Liver (tissue), 3 donors: ENCODE measurements around the gene ZNF735.
"Not testable (repeated sequence)": the region's sequence is repeated elsewhere in the genome, so short reads cannot be mapped to it uniquely, and the experiment has no call there.

Experiments used
- ATF3 ChIP-seq: IDR thresholded peaks from 2 replicates; pipeline ENCODE4 v1.6.1; 2016; ENCODE audit warnings: antibody characterized with exemption
- CTCF ChIP-seq: fragments of 150-350 bp; IDR thresholded peaks from 2 replicates; pipeline ENCODE4 v1.5.1; 2017; ENCODE audit warnings: improper control_type of control experiment, low read depth, low read length; ENCODE audit not compliant: missing input control
- GABPA ChIP-seq, 2 donors: IDR thresholded peaks in 1 of 2; conservative IDR thresholded peaks in 1 of 2; 2 replicates each; pipeline ENCODE4 v1.6.1; 2016; ENCODE audit warnings: antibody characterized with exemption in 2 of 2, mild to moderate bottlenecking in 1 of 2, moderate library complexity in 1 of 2
- MAX ChIP-seq: IDR thresholded peaks from 2 replicates; pipeline ENCODE4 v1.6.1; 2016; ENCODE audit warnings: antibody characterized with exemption
- REST ChIP-seq: IDR thresholded peaks from 2 replicates; pipeline ENCODE4 v1.6.1; 2016; ENCODE audit warnings: antibody characterized with exemption, mild to moderate bottlenecking
- RXRA ChIP-seq, 2 donors: IDR thresholded peaks; 2 replicates each; pipeline ENCODE4 v1.6.1; 2017 to 2018; ENCODE audit warnings: antibody characterized with exemption in 2 of 2, mild to moderate bottlenecking in 1 of 2
- TAF1 ChIP-seq: conservative IDR thresholded peaks from 2 replicates; pipeline ENCODE4 v1.6.1; 2016; ENCODE audit warnings: antibody characterized with exemption, mild to moderate bottlenecking
- YY1 ChIP-seq: IDR thresholded peaks from 2 replicates; pipeline ENCODE4 v1.6.1; 2016; ENCODE audit warnings: antibody characterized with exemption, mild to moderate bottlenecking
- ZBTB33 ChIP-seq: IDR thresholded peaks from 2 replicates; pipeline ENCODE4 v1.6.1; 2016; ENCODE audit warnings: antibody characterized with exemption
- donor health status: healthy.
- donor health status: healthy.

- not testable (repeated sequence) for TF ChIP-seq CTCF; ATF3; REST; RXRA (IDR thresholded peaks at IDR 0.05); TAF1; ZBTB33; MAX; YY1; GABPA (IDR thresholded peaks at IDR 0.05 in 1 of 2, conservative IDR thresholded peaks at IDR 0.05 in 1 of 2)
Observed at GRCh38 chr7:64228174-64228573, 21.2 kb downstream of the ZNF735 start, which contains the start of gene ZNF679.
